ENCODE measurements around the gene FRMD4B. TPM values are rescaled to one million over a fixed set of nuclear protein-coding genes. Genes with fewer than 3 reads are reported as not detected.

FRMD4B gene
- total RNA-seq, 1 experiment from 2014 or later = 4.4 TPM

GRCh38 chr3:69305011-69305410 is 80.9 kb downstream of the FRMD4B start:
- Histone ChIP-seq H3K27me3 (no peaks in the 10 kb centered on the region), H3K27ac (no peak overlapping the region), H3K4me3 (no peak overlapping the region), H3K4me1 (no peaks in the 10 kb centered on the region), H3K36me3 (no peaks in the 10 kb centered on the region), H3K9me3 (replicated peaks) (no peaks in the 10 kb centered on the region)
- DNase-seq = no peak

GRCh38 chr3:69304396-69304795 is 81.5 kb downstream of the FRMD4B start:
- no peaks in the 10 kb centered on the region for H3K9me3 ChIP-seq (replicated peaks)
- no peaks in the 10 kb centered on the region for H3K36me3 ChIP-seq
- H3K4me3 ChIP-seq = no peak overlapping the region
- no peaks in the 10 kb centered on the region for H3K27me3 ChIP-seq
- no peak overlapping the region for H3K27ac ChIP-seq
- no peak for DNase-seq
- no peaks in the 10 kb centered on the region for H3K4me1 ChIP-seq

- Histone ChIP-seq H3K27ac (no peak overlapping the region), H3K36me3 (no peaks in the 10 kb centered on the region), H3K9me3 (replicated peaks) (no peaks in the 10 kb centered on the region), H3K4me3 (no peak overlapping the region), H3K4me1 (no peaks in the 10 kb centered on the region), H3K27me3 (no peaks in the 10 kb centered on the region)
- DNase-seq = no peak
Observed at GRCh38 chr3:69300296-69300695, 85.6 kb downstream of the FRMD4B start.

GRCh38 chr3:69299344-69299743 is 86.5 kb downstream of the FRMD4B start:
- no peaks in the 10 kb centered on the region for H3K27me3 ChIP-seq
- H3K27ac ChIP-seq = no peak overlapping the region
- no peaks in the 10 kb centered on the region for H3K36me3 ChIP-seq
- no peaks in the 10 kb centered on the region for H3K4me1 ChIP-seq
- no peaks in the 10 kb centered on the region for H3K9me3 ChIP-seq (replicated peaks)
- no peak overlapping the region for H3K4me3 ChIP-seq
- no peak for DNase-seq

- Histone ChIP-seq H3K27me3 (no peaks in the 10 kb centered on the region), H3K4me1 (no peaks in the 10 kb centered on the region), H3K4me3 (no peak overlapping the region), H3K36me3 (no peaks in the 10 kb centered on the region), H3K27ac (no peak overlapping the region), H3K9me3 (replicated peaks) (no peaks in the 10 kb centered on the region)
- DNase-seq = no peak
Observed at GRCh38 chr3:69297501-69297900, 88.4 kb downstream of the FRMD4B start.

GRCh38 chr3:69296995-69297394 is 88.9 kb downstream of the FRMD4B start:
- no peak for DNase-seq

GRCh38 chr3:69294014-69294766 is 91.7 kb downstream of the FRMD4B start:
- Histone ChIP-seq H3K4me1 (no peaks in the 10 kb centered on the region), H3K4me3 (no peak overlapping the region), H3K36me3 (no peaks in the 10 kb centered on the region), H3K9me3 (replicated peaks) (no peaks in the 10 kb centered on the region), H3K27ac (no peak overlapping the region), H3K27me3 (no peaks in the 10 kb centered on the region)
- no peak for DNase-seq

More at GRCh38 chr3:69296995-69297394, 88.9 kb downstream of the FRMD4B start:
- no peaks in the 10 kb centered on the region for H3K4me1 ChIP-seq
- no peaks in the 10 kb centered on the region for H3K9me3 ChIP-seq (replicated peaks)
- H3K4me3 ChIP-seq = no peak overlapping the region
- H3K36me3 ChIP-seq = no peaks in the 10 kb centered on the region
- no peak overlapping the region for H3K27ac ChIP-seq
- H3K27me3 ChIP-seq = no peaks in the 10 kb centered on the region

- no peak for DNase-seq
- Histone ChIP-seq H3K4me3 (no peak overlapping the region), H3K36me3 (no peaks in the 10 kb centered on the region), H3K4me1 (no peaks in the 10 kb centered on the region), H3K27me3 (no peaks in the 10 kb centered on the region), H3K9me3 (replicated peaks) (no peaks in the 10 kb centered on the region), H3K27ac (no peak overlapping the region)
Observed at GRCh38 chr3:69292959-69293574, 92.8 kb downstream of the FRMD4B start.

GRCh38 chr3:69292185-69292584 is 93.7 kb downstream of the FRMD4B start:
- Histone ChIP-seq H3K36me3 (no peaks in the 10 kb centered on the region), H3K27me3 (no peaks in the 10 kb centered on the region), H3K4me3 (no peak overlapping the region), H3K9me3 (replicated peaks) (no peaks in the 10 kb centered on the region), H3K4me1 (no peaks in the 10 kb centered on the region), H3K27ac (no peak overlapping the region)
- no peak for DNase-seq

GRCh38 chr3:69290430-69290829 is 95.5 kb downstream of the FRMD4B start:
- Histone ChIP-seq H3K36me3 (no peaks in the 10 kb centered on the region), H3K27me3 (no peaks in the 10 kb centered on the region), H3K9me3 (replicated peaks) (no peaks in the 10 kb centered on the region), H3K4me3 (no peak overlapping the region), H3K4me1 (no peaks in the 10 kb centered on the region), H3K27ac (no peak overlapping the region)
- no peak for DNase-seq

GRCh38 chr3:69290006-69290405 is 95.9 kb downstream of the FRMD4B start:
- no peaks in the 10 kb centered on the region for H3K27me3 ChIP-seq
- no peak for DNase-seq
- no peaks in the 10 kb centered on the region for H3K9me3 ChIP-seq (replicated peaks)
- no peaks in the 10 kb centered on the region for H3K4me1 ChIP-seq
- H3K36me3 ChIP-seq = no peaks in the 10 kb centered on the region
- H3K4me3 ChIP-seq = no peak overlapping the region
- no peak overlapping the region for H3K27ac ChIP-seq

- no peaks in the 10 kb centered on the region for H3K4me1 ChIP-seq
- H3K27ac ChIP-seq = no peak overlapping the region
- no peaks in the 10 kb centered on the region for H3K36me3 ChIP-seq
- no peaks in the 10 kb centered on the region for H3K9me3 ChIP-seq (replicated peaks)
- H3K4me3 ChIP-seq = no peak overlapping the region
- DNase-seq = no peak
- no peaks in the 10 kb centered on the region for H3K27me3 ChIP-seq
Observed at GRCh38 chr3:69288161-69288895, 97.6 kb downstream of the FRMD4B start.

GRCh38 chr3:69283913-69284611 is 101.8 kb downstream of the FRMD4B start:
- H3K36me3 ChIP-seq = no peaks in the 10 kb centered on the region
- no peaks in the 10 kb centered on the region for H3K9me3 ChIP-seq (replicated peaks)
- H3K4me3 ChIP-seq = no peak overlapping the region
- H3K27me3 ChIP-seq = no peaks in the 10 kb centered on the region
- no peak overlapping the region for H3K27ac ChIP-seq
- no peak for DNase-seq
- no peaks in the 10 kb centered on the region for H3K4me1 ChIP-seq

GRCh38 chr3:69283496-69283895 is 102.4 kb downstream of the FRMD4B start:
- no peaks in the 10 kb centered on the region for H3K4me1 ChIP-seq
- H3K27me3 ChIP-seq = no peaks in the 10 kb centered on the region
- H3K4me3 ChIP-seq = no peak overlapping the region
- no peak overlapping the region for H3K27ac ChIP-seq
- DNase-seq = no peak
- no peaks in the 10 kb centered on the region for H3K9me3 ChIP-seq (replicated peaks)
- H3K36me3 ChIP-seq = no peaks in the 10 kb centered on the region

- no peak for DNase-seq
- Histone ChIP-seq H3K36me3 (no peaks in the 10 kb centered on the region), H3K27ac (no peak overlapping the region), H3K27me3 (no peaks in the 10 kb centered on the region), H3K9me3 (replicated peaks) (no peaks in the 10 kb centered on the region), H3K4me1 (no peaks in the 10 kb centered on the region), H3K4me3 (no peak overlapping the region)
Observed at GRCh38 chr3:69282181-69282580, 103.7 kb downstream of the FRMD4B start.
